Parathyroid adenoma (tissue), 2 donors: Measurements from ENCODE around the gene CELSR1.

Source experiments
- H2AFZ ChIP-seq: fragments of 300-600 bp; sonication (generic); one replicate; pipeline ENCODE4 v1.7.0; 2017; ENCODE audit warnings: antibody characterized with exemption, mild to moderate bottlenecking
- H3K27ac ChIP-seq: fragments of 300-600 bp; sonication (generic); one replicate; pipeline ENCODE4 v1.7.0; 2017
- H3K27me3 ChIP-seq: fragments of 300-600 bp; sonication (generic); one replicate; pipeline ENCODE4 v1.7.0; 2017; ENCODE audit warnings: low read length; ENCODE audit not compliant: control insufficient read depth, insufficient read depth
- H3K36me3 ChIP-seq: fragments of 300-600 bp; sonication (generic); one replicate; pipeline ENCODE4 v1.7.0; 2017; ENCODE audit warnings: low read length; ENCODE audit not compliant: control insufficient read depth, insufficient read depth
- H3K4me1 ChIP-seq: fragments of 300-600 bp; sonication (generic); one replicate; pipeline ENCODE4 v1.7.0; 2017; ENCODE audit warnings: control low read depth
- H3K4me2 ChIP-seq: fragments of 300-600 bp; sonication (generic); one replicate; pipeline ENCODE4 v1.7.0; 2017; ENCODE audit warnings: low read length
- H3K4me3 ChIP-seq: fragments of 300-600 bp; sonication (generic); one replicate; pipeline ENCODE4 v1.7.0; 2017; ENCODE audit warnings: low read depth, low read length
- H3K79me2 ChIP-seq: fragments of 300-600 bp; sonication (generic); one replicate; pipeline ENCODE4 v1.7.0; 2017; ENCODE audit warnings: control low read depth
- H3K9ac ChIP-seq: fragments of 300-600 bp; sonication (generic); one replicate; pipeline ENCODE4 v1.7.0; 2017; ENCODE audit warnings: mild to moderate bottlenecking
- H3K9me3 ChIP-seq: fragments of 300-600 bp; sonication (generic); one replicate; pipeline ENCODE4 v1.7.0; 2017; ENCODE audit warnings: low read length; ENCODE audit not compliant: control insufficient read depth
- TF ChIP-seq, protein P1 (sequence below): fragments of 300-600 bp; sonication (generic); IDR thresholded peaks from one replicate; pipeline ENCODE4 v1.7.0; 2017; ENCODE audit warnings: antibody characterized with exemption, mild to moderate bottlenecking
- donor health status: primary hyperparathyroidism.

Gene CELSR1

DNA sequence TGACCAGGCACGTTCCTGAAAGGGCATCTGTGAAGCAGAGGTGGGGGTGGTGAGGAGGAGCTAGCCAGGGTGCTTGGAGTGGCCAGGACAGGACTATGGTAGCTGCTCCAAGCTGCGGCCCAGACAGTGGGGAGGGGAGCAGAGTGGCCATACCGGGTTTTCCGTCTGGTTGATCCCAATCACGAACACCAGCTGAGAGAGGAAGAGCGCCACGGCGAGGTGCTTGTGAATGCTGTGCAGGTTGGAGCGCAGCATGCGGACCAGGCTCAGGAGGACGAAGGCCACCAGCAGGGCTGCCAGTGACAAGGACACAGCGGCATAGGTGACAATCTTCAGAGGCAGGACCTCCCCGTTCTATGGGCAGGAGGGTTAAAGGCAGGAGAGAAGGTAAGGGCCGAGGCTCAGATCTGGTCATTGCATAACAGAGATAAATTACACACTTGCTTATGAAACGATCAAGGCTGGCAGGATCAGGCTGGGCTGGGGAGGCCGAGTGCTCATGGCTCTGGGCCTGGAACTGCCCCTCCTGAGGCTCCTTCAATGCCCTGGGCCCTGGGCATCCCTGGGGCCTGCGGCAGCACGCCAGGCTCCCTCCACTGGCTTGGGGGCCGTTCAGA lies 160.4 kb downstream of the CELSR1 start:
- no peaks in the 10 kb centered on the region for H3K36me3 ChIP-seq
- no peaks in the 10 kb centered on the region for H3K4me1 ChIP-seq
- H3K79me2 ChIP-seq: no peaks in the 10 kb centered on the region
- no peak overlapping the region for H3K4me2 ChIP-seq
- TF ChIP-seq, protein P1, sequence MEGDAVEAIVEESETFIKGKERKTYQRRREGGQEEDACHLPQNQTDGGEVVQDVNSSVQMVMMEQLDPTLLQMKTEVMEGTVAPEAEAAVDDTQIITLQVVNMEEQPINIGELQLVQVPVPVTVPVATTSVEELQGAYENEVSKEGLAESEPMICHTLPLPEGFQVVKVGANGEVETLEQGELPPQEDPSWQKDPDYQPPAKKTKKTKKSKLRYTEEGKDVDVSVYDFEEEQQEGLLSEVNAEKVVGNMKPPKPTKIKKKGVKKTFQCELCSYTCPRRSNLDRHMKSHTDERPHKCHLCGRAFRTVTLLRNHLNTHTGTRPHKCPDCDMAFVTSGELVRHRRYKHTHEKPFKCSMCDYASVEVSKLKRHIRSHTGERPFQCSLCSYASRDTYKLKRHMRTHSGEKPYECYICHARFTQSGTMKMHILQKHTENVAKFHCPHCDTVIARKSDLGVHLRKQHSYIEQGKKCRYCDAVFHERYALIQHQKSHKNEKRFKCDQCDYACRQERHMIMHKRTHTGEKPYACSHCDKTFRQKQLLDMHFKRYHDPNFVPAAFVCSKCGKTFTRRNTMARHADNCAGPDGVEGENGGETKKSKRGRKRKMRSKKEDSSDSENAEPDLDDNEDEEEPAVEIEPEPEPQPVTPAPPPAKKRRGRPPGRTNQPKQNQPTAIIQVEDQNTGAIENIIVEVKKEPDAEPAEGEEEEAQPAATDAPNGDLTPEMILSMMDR: no peak
- H3K27me3 ChIP-seq: no peaks in the 10 kb centered on the region
- no peak overlapping the region for H3K4me3 ChIP-seq
- H3K9me3 ChIP-seq: no peaks in the 10 kb centered on the region
- H2AFZ ChIP-seq: no peak overlapping the region
- H3K9ac ChIP-seq: no peak overlapping the region
- H3K27ac ChIP-seq: no peak overlapping the region

DNA sequence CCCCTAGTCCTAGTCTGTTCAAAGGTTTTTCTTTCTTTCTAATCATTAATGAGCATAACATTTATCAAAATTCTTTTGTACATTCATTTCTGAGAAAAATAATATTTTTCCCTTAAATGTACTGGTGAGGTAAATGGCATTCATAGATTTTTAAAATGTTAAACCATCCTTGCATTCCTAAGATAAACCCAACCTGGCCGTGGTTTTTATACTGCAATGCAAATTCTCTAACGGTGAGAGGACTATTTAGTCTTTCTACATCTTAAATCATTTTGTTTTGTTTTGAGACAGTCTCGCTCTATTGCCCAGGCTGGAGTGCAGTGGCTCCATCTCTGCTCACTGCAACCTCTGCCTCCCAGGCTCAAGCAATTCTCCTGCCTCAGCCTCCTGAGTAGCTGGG lies 161.3 kb downstream of the CELSR1 start:
- H3K27me3 ChIP-seq: no peaks in the 10 kb centered on the region
- no peaks in the 10 kb centered on the region for H3K36me3 ChIP-seq
- no peak overlapping the region for H3K4me3 ChIP-seq
- no peaks in the 10 kb centered on the region for H3K4me1 ChIP-seq
- no peak overlapping the region for H2AFZ ChIP-seq
- H3K79me2 ChIP-seq: no peaks in the 10 kb centered on the region
- no peak overlapping the region for H3K27ac ChIP-seq
- no peaks in the 10 kb centered on the region for H3K9me3 ChIP-seq
- H3K4me2 ChIP-seq: no peak overlapping the region
- no peak overlapping the region for H3K9ac ChIP-seq
- TF ChIP-seq, protein P1: no peak

DNA sequence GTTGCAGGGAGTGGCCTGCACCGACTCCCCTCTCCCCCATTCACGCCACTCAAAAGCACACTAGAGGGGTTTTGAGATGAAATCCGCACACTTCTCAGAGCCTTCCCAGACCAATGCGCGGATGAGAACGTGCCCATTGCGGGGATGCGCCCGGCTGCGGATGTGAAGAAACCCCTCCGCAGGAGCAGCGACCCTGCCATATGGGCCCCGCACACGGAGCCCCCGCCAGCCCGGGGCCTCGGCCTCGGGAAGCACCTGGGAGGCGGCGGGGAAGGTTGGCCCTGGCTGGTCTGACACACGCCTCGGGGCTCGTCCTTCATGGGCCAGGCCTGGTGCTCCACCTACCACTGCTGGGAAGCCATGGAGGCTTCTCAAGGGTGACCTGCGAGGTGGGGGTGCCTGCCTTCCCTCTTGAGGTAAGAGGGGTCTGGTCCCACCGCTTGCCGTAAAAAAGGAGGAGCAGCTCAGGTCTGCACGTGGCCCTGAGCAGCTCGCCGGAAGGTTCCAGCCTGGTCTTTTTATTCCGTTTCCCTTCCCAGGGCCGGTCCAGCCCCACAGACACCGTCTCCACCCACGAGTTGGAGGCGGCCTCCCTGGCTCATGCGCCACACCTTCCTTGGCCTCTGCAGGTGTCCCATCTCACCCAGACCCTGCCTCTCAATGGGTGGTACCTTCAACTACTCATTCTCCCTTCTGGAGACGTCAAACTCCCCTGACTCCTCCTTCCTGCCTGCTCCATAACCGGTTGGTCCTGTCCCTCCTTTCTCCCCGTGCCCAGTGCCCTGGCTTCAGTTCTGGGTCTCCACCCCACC lies 162.6 kb downstream of the CELSR1 start:
- TF ChIP-seq, protein P1: no peak
- Histone ChIP-seq H3K4me3 (no peak overlapping the region), H3K79me2 (no peaks in the 10 kb centered on the region), H3K9me3 (no peaks in the 10 kb centered on the region), H3K36me3 (no peaks in the 10 kb centered on the region), H3K9ac (no peak overlapping the region), H2AFZ (no peak overlapping the region), H3K27me3 (no peaks in the 10 kb centered on the region), H3K4me1 (no peaks in the 10 kb centered on the region), H3K4me2 (no peak overlapping the region), H3K27ac (no peak overlapping the region)

GRCh38 chr22:46373921-46374662 lies 163.3 kb downstream of the CELSR1 start:
- Histone ChIP-seq H3K79me2 (no peaks in the 10 kb centered on the region), H2AFZ (no peak overlapping the region), H3K4me1 (no peaks in the 10 kb centered on the region), H3K27ac (no peak overlapping the region), H3K36me3 (no peaks in the 10 kb centered on the region), H3K27me3 (no peaks in the 10 kb centered on the region), H3K9me3 (no peaks in the 10 kb centered on the region), H3K9ac (no peak overlapping the region), H3K4me2 (no peak overlapping the region), H3K4me3 (no peak overlapping the region)
- TF ChIP-seq, protein P1: no peak
